Smooth muscle cell (in vitro differentiated cells): Measurements from ENCODE around the gene ZNF354C. TPM values are rescaled to one million over a fixed set of nuclear protein-coding genes. Genes with fewer than 3 reads are reported as not detected.

ENCODE experiments used
- DNase-seq: peaks from one replicate; lab custom pipeline; 2025; ENCODE audit not compliant: unreplicated experiment; lab: John Stamatoyannopoulos, UW
- H2AFZ ChIP-seq: fragments of 200-600 bp; sonication (generic); 2 replicates; pipeline ENCODE4 v1.6.0; 2016; ENCODE audit warnings: antibody characterized with exemption, low read depth, mild to moderate bottlenecking
- H3F3A ChIP-seq: fragments of 200-600 bp; sonication (generic); 2 replicates; pipeline ENCODE4 v1.6.0; 2017; ENCODE audit warnings: antibody characterized with exemption, low read depth
- H3K27ac ChIP-seq: fragments of 200-600 bp; sonication (generic); 2 replicates; pipeline ENCODE4 v1.5.1; 2016; ENCODE audit warnings: low read depth, mild to moderate bottlenecking
- H3K27me3 ChIP-seq: fragments of 200-600 bp; sonication (generic); 2 replicates; pipeline ENCODE4 v1.6.1; 2016; ENCODE audit warnings: low read depth, mild to moderate bottlenecking
- H3K36me3 ChIP-seq: fragments of 200-600 bp; sonication (generic); 2 replicates; pipeline ENCODE4 v1.5.1; 2016; ENCODE audit warnings: low read depth
- H3K4me1 ChIP-seq: fragments of 200-600 bp; sonication (generic); 2 replicates; pipeline ENCODE4 v1.5.1; 2016; ENCODE audit warnings: low read depth
- H3K4me2 ChIP-seq: fragments of 200-600 bp; sonication (generic); 2 replicates; pipeline ENCODE4 v1.6.0; 2016; ENCODE audit warnings: mild to moderate bottlenecking
- H3K4me3 ChIP-seq: fragments of 200-600 bp; sonication (generic); 2 replicates; pipeline ENCODE4 v1.5.1; 2016; ENCODE audit warnings: mild to moderate bottlenecking
- H3K79me2 ChIP-seq: fragments of 200-600 bp; sonication (generic); 2 replicates; pipeline ENCODE4 v1.6.0; 2016; ENCODE audit warnings: low read depth, mild to moderate bottlenecking
- H3K9ac ChIP-seq: fragments of 200-600 bp; sonication (generic); 2 replicates; pipeline ENCODE4 v1.6.0; 2016; ENCODE audit warnings: low read depth
- H3K9me3 ChIP-seq: fragments of 200-600 bp; sonication (generic); replicated peaks from 2 replicates; pipeline ENCODE4 v1.5.1; 2016; ENCODE audit warnings: low read depth
- H4K20me1 ChIP-seq: fragments of 200-600 bp; sonication (generic); 2 replicates; pipeline ENCODE4 v1.6.0; 2016; ENCODE audit warnings: low read depth
- CTCF ChIP-seq: fragments of 200-600 bp; sonication (generic); IDR thresholded peaks from 2 replicates; pipeline ENCODE4 v1.5.1; 2017; ENCODE audit warnings: borderline replicate concordance, mild to moderate bottlenecking, antibody characterized with exemption; ENCODE audit not compliant: insufficient read depth, poor library complexity, severe bottlenecking
- WGBS: methylation state at CpG from one replicate; pipeline ENCODE4 v1.1.7; 2016; ENCODE audit warnings: low lambda C conversion rate; 5-methylcytosine and 5-hydroxymethylcytosine counted together
- polyA plus RNA-seq: library from polyadenylated mRNA; unstranded; fragments of >200 nt; fragmentation: Nextera tagmentation; extraction: Ambion mirVana; gene quantifications from 2 replicates; pipeline ENCODE4 v1.2.1, GENCODE V29; 2016
- total RNA-seq: library from RNA; depleted of rRNA; stranded (reverse); fragments of >200 nt; gene quantifications from 2 replicates; pipeline ENCODE4 v1.2.3, GENCODE V29; 2014

Gene ZNF354C
- total and polyA plus RNA-seq, 2 experiments from 2014 or later = 4.0 to 11.7 TPM

GRCh38 chr5:179044765-179045164 is 15.4 kb upstream of the ZNF354C start:
- no peaks in the 10 kb centered on the region for H3K36me3 ChIP-seq
- H3K9ac ChIP-seq = no peak overlapping the region
- H3K9me3 ChIP-seq = peaks cover 5% of the 10 kb centered on the region
- WGBS = 69% methylated on average over 2 of the region's 2 CpGs
- no peak overlapping the region for H3K4me2 ChIP-seq
- no peak for TF ChIP-seq CTCF
- no peaks in the 10 kb centered on the region for H3K27me3 ChIP-seq
- no peaks in the 10 kb centered on the region for H4K20me1 ChIP-seq
- H3K4me1 ChIP-seq = no peaks in the 10 kb centered on the region
- H2AFZ ChIP-seq = no peak overlapping the region
- no peaks in the 10 kb centered on the region for H3K79me2 ChIP-seq
- DNase-seq = no peak
- no peaks in the 10 kb centered on the region for H3F3A ChIP-seq
- H3K27ac ChIP-seq = no peak overlapping the region
- H3K4me3 ChIP-seq = no peak overlapping the region

GRCh38 chr5:179051784-179052183 is 8.4 kb upstream of the ZNF354C start:
- H3K27me3 ChIP-seq = no peaks in the 10 kb centered on the region
- no peak overlapping the region for H3K4me2 ChIP-seq
- H3K36me3 ChIP-seq = no peaks in the 10 kb centered on the region
- H3K9ac ChIP-seq = no peak overlapping the region
- no peaks in the 10 kb centered on the region for H3F3A ChIP-seq
- H3K27ac ChIP-seq = no peak overlapping the region
- H3K79me2 ChIP-seq = no peaks in the 10 kb centered on the region
- no peaks in the 10 kb centered on the region for H3K4me1 ChIP-seq
- H3K4me3 ChIP-seq = no peak overlapping the region
- no peaks in the 10 kb centered on the region for H4K20me1 ChIP-seq
- no peak for TF ChIP-seq CTCF
- 81% methylated on average over 9 of the region's 9 CpGs for WGBS
- no peak overlapping the region for H2AFZ ChIP-seq
- no peak for DNase-seq
- H3K9me3 ChIP-seq = no peaks in the 10 kb centered on the region

GRCh38 chr5:179054036-179054785 is 6.0 kb upstream of the ZNF354C start:
- no peak overlapping the region for H3K4me2 ChIP-seq
- 85% methylated on average over 15 of the region's 15 CpGs for WGBS
- H3K27ac ChIP-seq = no peak overlapping the region
- H3K4me1 ChIP-seq = no peaks in the 10 kb centered on the region
- no peak overlapping the region for H3K9ac ChIP-seq
- no peaks in the 10 kb centered on the region for H3K9me3 ChIP-seq
- no peak for DNase-seq
- H3K4me3 ChIP-seq = no peak overlapping the region
- H4K20me1 ChIP-seq = no peaks in the 10 kb centered on the region
- no peak overlapping the region for H2AFZ ChIP-seq
- no peaks in the 10 kb centered on the region for H3K36me3 ChIP-seq
- TF ChIP-seq CTCF = no peak
- no peaks in the 10 kb centered on the region for H3F3A ChIP-seq
- H3K79me2 ChIP-seq = no peaks in the 10 kb centered on the region
- no peaks in the 10 kb centered on the region for H3K27me3 ChIP-seq

- Histone ChIP-seq H3K27me3 (no peaks in the 10 kb centered on the region), H3K36me3 (no peaks in the 10 kb centered on the region), H4K20me1 (no peaks in the 10 kb centered on the region), H3K4me2 (no peak overlapping the region), H3K27ac (no peak overlapping the region), H3K9ac (no peak overlapping the region), H2AFZ (no peak overlapping the region), H3K79me2 (no peaks in the 10 kb centered on the region), H3K4me1 (no peaks in the 10 kb centered on the region), H3K9me3 (no peaks in the 10 kb centered on the region), H3K4me3 (no peak overlapping the region), H3F3A (no peaks in the 10 kb centered on the region)
- no peak for DNase-seq
- no peak for TF ChIP-seq CTCF
- 83% methylated on average over 10 of the region's 10 CpGs for WGBS
Measured at GRCh38 chr5:179054876-179055275, 5.3 kb upstream of the ZNF354C start.
